ENCODE data around the gene CITED4.

CITED4 gene

DNA sequence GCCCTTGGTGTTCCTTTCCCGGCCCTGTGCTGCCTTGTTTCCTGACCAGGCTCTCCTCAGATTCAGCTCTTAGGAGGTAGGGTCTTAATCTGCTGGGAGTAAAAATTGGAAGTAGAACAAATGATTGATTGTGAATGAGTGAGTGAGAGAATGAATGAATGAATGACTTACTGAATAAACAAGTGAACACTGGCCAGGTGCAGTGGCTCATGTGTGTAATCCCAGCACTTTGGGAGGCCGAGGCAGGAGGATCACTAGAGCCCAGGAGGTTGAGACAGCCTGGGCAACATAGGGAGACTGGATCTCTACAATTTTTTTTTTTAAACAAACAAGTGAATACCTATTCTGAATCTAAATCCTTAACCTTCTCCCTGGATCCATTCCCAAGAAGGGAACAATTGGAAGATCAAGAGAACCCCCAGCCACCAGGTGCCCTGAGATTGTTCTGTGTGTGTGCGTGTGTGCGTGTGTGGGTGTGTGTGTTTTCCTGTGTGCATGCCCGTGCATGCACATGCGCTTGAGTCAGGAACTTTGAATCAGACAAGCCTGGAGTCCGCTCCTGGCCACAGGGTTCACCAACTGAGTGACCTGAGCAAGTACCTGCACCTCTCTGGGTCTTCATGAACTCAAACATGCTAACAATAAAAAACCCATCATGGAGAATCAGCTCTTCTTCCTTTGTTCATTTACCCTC lies 24.3 kb upstream of the CITED4 start:
- in situ Hi-C loops (cut with MboI; ENCODE audit: low sequenced_read_pairs): no loop called here

DNA sequence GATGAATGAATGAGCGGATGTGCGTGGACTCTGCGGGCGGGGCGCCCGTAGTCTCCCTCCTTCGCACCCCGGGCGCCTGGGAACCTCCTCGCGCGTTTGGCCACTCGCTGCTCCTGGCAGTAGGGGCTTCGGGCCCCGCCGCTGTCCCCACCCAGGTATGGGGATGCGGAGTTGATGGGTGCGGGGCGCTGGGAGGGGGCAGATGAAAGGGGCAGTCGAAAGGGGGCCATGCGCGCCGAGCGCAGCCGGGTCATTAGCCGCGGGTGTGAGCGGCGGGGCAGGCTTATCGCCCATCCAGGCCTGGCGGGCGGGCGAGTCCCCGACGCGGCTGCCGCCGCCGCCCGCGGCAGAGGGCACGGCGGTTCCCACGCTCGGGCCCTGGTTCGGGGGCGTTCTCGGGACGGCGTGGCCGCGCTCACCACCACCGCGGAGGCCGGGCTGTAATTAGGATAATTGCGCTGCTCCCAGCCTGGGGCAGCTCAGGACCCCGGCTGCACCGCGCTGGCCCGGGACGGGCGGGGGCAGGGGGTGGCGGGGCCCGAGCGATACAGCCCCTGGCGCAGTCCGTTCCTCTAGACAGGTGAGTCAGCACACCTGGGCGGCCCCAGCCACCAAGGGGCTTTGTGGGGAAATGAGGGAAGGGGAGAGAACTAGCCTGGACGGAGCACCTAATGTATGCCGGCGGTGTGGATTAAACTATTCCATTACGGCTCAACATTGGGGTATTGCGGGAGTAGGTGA lies 22.1 kb upstream of the CITED4 start:
- in situ Hi-C loops (cut with MboI; ENCODE audit: low sequenced_read_pairs): no loop called here

DNA sequence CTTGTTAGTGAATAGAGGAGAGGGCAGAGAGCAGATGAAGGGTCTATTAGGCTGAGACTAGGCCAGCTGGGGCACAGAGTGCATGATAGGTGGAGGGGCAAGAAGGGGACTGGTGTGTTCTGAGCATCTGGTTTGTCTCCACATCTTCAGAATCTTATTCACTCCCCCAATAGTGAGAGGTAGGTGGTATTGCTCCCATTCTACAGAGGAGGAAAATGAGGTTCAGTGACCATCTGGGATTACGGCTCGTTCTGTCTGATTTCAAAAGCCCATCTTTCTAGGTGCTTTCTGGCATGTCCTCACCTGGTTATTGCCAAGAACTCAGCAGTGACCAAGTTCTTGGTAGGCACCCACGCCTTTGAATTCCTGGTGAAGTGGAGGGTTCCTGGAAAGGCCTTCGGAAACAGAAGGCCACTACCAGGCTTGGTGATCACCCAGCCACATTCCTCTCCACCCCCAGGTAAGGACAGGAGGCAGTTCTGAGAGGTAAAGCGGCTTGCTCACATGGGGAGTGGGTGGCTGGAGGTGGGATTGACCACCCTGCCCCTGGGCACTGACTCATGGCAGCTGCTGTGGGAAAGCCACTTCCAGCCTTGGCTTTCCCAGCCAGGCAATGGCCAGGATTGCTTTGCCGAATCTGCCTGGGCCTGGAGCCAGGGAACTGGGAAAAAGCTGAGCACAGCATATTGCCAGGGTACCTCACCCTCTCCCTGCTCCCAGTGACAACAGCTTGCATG lies 18.8 kb upstream of the CITED4 start:
- in situ Hi-C loops (cut with MboI; ENCODE audit: low sequenced_read_pairs): no loop called here

DNA sequence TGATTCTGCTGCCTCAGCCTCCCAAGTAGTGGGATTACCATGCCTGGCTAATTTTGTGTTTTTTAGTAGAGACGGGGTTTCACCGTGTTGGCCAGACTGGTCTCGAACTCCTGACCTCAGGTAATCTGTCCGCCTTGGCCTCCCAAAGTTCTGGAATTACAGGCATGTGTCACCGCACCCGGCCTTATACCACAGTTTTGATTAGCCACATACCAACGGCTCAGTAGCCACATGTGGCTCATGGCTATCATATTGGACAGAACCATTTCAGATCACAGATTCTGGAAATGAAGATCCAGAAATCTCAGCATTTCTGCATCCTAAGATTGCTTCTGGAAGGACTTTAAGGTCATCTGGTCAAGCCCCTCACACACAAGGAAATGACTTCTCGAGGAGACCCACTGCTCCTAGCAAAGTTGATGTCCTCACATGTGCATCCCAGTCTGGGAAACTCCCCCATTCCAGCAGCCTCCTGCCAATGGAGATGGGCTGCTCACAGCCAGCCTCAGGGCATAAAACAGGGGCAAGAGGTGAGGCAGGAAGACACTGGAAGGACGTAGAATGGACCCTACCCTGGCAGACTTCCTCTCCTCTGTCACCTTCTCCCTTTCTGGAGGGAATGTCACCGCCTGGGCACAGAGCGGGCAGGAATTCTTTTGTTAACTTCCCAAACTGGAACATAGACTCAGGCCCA lies 17.5 kb upstream of the CITED4 start:
- in situ Hi-C loops (cut with MboI; ENCODE audit: low sequenced_read_pairs): no loop called here

DNA sequence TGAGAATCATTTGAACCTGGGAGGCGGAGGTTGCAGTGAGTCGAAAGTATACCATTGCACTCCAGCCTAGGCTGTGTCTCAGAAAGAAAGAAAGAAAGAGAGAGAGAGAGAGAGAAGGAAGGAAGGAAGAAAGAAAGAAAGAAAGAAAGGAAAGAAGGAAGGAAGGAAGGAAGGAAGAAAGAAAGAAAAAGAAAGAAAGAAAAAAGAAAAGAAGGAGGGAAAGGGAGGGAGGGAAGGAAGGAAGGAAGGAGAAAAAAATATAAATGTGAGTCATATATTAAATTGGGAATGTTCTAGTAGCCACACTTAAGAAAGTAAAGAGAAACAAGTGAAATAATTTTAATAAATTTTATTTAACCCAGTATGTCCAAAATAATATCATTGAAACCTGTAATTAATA lies 16.7 kb upstream of the CITED4 start:
- in situ Hi-C loops (cut with MboI; ENCODE audit: low sequenced_read_pairs): no loop called here

DNA sequence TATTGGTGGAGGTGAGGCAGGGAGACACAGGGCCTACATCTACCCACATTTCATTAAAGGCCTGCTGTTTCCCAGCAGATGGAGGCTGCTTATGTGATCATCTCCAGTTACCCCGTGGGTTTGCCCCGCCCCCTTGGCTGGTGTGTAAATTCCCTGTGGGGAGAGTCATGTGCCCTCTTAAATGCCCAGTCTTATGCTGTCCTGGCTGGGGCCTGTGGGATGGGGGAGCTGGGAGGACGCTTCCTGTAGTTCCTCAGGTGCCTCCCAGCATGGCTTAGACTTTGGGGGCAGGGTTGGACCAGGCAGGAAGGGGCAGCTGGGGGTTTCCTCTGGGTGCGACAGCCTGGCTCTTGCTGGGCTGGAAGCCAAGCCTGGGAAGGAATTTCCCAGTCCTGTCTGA lies 15.5 kb upstream of the CITED4 start:
- in situ Hi-C loops (cut with MboI; ENCODE audit: low sequenced_read_pairs): no loop called here

DNA sequence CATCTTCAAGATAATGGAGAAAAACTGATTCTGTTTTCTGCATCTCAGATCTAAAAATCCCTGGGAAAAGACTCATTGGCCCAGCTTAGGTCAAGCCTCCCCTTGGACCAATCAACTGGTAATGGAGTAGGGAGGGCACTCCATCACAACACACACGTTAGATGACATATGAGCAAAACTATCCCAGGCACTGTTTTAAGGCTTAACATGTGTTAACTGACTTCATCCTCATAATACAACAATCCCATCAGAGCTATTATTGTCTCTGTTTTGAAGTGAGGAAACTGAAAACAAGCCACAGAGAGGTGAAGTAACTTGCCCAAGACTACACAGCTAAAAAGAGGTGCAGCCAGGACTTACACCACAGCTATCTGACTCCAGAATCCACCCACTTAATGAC lies 14.7 kb upstream of the CITED4 start:
- in situ Hi-C loops (cut with MboI; ENCODE audit: low sequenced_read_pairs): no loop called here

DNA sequence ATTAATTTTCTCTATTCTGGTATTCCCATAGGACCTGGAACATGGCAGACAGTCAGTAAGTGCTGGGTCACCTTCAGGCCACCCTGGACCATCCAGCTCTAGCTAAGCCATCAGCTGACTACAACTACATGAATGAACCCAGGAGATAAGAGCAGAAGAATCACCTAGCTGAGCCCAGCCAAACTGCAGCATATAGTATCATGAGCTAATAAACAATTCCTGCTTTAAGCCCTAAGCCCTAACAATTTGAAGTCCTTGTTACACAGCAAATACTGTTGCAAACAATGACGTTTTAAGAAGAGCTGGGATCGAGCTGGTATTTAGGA lies 14.2 kb upstream of the CITED4 start:
- in situ Hi-C loops (cut with MboI; ENCODE audit: low sequenced_read_pairs): no loop called here

DNA sequence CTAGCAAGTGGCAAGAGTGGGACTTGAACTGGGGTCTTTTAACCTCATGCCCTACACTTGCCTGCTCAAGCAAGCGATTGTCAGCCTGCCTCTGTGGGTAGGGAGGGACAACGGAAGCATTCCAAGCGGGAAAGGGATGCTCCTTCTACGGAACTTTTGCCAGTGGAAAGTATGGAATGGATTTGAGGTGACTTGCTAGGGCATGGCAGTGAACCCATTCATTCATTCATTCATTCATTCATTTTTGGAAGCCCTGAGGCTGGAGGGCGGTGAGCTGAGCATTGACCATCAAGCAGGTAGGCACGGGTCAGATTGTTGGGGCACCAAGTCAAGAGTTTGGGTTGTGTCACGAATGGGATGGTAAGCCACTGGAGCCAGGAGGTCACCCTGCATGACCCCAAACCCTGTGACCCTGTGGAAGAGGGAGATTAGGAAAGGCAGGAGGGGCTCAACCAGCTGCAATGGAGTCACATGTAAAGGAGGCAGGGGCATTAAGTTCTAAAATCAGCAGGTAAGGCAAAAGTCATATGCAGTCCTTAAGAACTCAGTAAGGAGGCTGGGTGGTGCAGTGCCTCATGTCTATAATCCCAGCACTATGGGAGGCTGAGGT lies 11.8 kb upstream of the CITED4 start:
- in situ Hi-C loops (cut with MboI; ENCODE audit: low sequenced_read_pairs): no loop called here

DNA sequence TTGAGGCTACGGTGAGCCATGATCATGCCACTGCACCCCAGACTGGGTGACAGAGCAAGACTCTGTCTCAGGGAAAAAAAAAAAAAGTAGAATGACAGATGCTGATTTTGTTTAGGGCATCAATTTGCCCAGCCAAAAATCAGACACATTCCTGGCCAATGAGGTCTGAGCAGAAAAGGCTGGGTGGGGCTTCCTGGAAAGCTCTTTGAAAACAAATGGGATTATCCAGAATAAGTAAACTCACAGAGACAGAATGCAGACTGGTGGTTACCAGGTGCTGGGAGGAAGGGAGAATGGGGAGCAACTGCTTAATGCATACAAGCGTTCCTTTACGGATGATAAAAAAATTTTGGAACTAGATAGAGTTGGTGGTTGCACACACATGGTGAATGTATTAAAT lies 10.1 kb upstream of the CITED4 start:
- in situ Hi-C loops (cut with MboI; ENCODE audit: low sequenced_read_pairs): no loop called here

DNA sequence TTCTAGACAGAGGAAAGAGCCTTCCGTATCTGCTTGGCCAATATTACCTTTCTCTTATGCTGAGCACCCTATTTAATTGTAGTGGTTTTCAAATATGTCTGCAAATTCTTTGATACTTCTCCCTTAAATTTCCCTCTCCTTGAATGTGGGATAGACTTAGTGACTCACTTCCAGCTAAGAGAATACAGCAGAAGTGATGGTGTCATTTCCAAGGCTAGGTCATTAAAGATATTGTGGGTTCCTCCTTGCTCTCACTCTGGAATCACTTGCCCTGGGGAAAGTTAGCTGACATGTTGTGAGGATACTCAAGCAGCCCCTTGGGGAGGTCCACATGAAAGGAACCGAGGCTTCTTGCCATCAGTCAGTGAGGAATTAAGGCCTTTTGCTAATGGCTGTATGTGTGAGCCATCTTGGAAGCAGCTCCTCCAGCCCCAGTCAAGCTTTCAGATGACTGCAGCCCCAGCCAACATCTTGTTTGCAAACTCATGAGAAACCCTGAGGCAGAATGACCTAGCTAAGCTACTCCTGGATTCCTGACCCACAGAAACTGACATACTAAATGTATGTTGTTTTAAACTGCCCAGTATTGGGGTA lies 8.1 kb upstream of the CITED4 start:
- in situ Hi-C loops (cut with MboI; ENCODE audit: low sequenced_read_pairs): no loop called here

DNA sequence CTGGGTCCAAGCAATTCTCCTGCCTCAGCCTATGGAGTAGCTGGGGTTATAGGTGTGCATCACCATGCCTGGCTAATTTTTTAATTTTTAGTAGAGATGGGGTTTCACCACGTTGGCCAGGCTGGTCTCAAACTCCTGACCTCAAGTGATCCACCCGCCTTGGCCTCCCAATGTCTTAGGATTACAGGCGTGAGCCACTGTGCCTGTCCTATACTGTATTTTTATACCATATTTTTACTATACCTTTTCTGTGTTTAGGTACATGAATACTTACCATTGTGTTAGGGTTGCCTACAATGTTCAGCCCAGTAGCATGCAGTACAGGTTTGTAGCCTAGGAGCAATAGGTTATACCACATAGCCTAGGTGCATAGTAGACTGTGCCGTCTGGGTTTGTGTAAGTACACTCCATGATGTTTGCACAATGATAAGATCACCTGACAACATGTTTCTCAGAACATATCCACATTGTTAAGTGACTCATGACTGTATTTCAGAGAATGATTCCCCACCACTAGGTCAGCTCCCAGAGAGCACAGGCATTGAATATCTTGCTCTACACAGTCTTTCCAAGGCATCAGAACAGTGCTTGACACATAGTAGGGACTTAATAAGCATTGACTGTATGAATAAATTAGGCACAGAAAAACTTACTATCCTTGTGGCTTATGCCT lies 6.0 kb upstream of the CITED4 start:
- in situ Hi-C loops (cut with MboI; ENCODE audit: low sequenced_read_pairs): no loop called here

DNA sequence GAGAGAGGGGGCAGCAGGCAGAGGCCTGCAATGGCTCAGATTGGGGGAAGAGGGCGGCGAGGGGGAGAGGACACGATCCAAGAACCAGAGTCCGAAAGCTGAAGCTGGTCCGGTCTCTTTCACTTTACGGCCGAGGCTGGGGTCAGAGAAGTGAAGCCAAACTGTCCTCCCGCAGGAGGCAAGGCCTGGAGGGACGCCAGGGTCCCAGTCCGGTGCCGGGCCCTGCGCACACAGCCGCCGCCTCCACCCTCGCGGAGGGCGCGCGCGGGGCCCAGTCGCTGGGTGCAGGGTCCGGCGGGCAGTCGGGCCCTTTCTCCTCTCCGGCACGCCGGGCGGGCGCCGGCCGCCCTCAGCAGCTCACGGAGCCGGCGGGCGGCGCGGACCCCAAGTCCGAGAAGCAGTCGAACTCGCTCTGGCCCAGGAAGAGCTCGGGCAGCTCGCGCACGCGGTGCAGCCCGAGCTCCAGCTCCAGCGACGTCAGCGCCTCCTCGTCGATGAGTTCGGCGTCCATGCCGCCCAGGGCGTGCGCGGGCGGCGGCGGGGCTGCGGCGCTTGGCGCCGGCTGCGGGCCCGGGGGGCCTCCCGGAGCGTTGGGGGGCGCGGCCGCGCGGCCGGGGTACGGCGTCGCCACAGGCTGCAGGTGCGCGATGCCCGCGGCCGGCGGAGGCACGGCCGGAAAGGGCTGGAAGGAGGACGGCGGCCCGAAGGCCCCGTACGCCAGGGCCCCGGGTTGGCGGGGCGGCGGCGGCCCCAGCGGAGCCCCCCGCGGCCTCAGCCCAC lies 749 bp downstream of the CITED4 start:
- in situ Hi-C loops (cut with MboI; ENCODE audit: low sequenced_read_pairs): no loop called here

DNA sequence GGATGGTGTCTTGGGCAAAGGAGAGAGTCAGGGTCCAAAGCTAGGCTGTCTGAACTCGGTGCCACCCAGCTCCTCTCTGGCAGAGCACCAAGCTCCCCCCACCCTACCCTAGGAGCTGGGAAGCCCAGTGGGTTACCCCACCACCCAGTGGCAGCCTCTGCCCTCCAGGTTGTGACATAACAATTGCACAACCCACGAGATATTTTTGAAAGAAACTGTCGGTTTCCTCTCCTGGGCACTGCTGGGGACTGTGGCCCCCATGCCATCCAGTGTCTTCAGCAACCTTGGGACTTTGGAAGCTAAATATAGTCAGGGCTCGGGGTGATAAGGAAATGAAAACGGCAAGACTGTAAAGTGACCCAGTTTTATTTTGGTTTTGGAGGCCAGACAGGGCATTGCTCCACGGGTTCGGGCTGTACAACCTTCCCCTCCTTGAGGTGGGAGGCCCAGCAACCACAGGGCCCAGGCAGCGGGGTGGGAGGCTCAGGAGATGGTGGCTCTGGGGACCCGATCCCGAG lies 1.4 kb downstream of the CITED4 start:
- in situ Hi-C loops (cut with MboI; ENCODE audit: low sequenced_read_pairs): no loop called here

DNA sequence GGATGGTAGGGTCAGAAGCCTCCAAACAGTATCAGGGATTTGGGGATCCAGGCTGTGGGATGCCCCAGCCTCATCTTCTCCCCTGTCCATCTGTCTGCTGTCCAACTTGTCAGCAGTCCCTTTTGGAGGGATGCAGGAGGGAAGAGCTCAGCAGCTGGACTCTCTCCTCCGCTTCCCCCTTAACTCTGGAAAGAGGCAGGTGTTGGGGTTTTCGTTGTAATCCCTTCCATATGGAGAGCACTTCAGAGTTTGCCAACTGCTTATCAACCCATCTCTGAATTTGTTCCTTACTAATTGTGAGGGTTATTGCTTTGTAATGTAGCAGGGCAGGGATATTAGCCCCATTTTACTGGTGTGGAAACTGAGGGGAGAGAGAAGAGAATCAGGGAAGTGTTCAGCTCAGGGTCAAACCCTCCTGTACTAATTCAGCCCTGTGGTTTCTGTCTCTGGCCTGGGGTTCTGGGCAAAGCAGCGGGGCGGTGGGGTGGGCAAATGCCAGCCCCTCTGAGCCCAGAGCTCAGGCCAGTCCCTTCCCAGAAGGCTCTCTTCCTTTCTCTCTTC lies 3.2 kb downstream of the CITED4 start:
- in situ Hi-C loops (cut with MboI; ENCODE audit: low sequenced_read_pairs): no loop called here

DNA sequence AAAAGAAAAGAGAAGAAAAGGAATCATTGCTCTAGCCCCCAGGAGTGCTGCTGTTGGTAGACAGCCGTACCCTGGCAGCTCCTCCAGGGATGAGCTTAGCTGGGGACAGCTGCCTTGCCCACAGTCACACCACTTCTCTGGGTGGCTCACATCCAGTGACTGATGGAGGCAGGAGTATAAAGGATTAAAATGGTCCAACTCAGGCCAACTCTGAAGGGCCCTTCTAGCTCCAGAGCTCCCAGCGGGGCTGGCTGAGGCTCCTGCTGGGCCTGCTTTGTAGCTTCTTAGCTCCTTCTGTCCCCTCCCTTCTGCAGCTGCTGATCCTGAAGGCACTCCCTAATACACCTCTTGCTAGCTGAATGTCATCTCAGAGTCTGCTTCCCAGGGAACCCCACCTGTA lies 4.4 kb downstream of the CITED4 start:
- in situ Hi-C loops (cut with MboI; ENCODE audit: low sequenced_read_pairs): no loop called here

DNA sequence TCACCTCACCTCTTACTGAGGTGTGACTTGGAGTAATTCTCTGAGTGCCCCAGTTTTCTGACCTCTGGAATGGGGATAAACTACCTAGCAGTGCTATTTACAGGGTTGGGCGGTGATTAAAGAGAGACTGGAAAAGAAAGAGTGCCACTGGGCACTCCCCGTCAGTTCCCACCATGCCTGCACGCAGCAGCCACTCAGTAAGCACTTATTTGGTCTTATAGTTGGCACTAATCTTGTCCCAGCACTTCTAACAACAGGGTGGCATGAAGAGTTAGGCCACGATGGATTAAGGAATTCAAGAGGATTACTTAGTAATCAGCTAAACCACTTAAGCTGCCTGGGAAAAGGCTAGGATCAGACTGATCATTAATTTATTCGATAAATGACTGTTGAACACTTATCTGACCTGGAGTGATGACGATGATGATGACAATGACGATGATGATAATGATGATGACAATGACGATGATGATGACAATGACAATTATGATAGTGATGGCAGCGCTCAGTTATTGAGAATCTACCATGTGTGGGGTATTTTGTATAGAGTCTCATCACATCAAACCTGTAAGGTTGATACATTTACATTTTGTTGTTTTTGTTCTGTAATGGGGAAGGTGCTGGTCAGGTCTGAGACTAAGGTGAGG lies 5.4 kb downstream of the CITED4 start:
- in situ Hi-C loops (cut with MboI; ENCODE audit: low sequenced_read_pairs): no loop called here

DNA sequence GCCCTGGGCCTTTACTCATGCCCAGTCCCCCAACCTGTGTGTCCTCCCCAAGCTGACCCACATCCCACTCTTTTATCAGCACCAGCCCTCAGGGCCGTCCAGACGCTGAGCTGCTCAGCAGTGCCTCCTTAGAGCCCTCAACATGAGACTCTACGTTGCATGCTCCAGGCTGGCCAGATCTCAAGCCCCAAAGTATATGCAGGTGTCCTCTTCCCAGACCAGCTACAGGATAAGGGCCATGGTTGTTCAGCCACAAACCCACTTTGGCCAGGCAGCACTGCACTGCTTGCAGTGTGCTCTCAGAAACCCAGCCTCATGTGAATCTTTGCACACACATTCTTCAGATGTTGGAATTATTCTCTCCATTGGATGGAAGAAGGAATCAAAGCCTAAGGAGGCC lies 6.0 kb downstream of the CITED4 start:
- in situ Hi-C loops (cut with MboI; ENCODE audit: low sequenced_read_pairs): no loop called here

All from HL-60/S4 (cell line).